A549 (cell line): ENCODE data around the gene PSMD2. TPM values are rescaled to one million over a fixed set of nuclear protein-coding genes. Genes with fewer than 3 reads are reported as not detected.

Experiments used
- ATAC-seq, 2 experiments: fragments of 200-7000 bp in 1 of 2; fragments of >200 bp in 1 of 2; cut with Nextera tagmentation in 1 of 2; cut with Tn5 transposase in 1 of 2; 3 replicates each; pipeline versions ENCODE4 v1.8.0 to v1.9.1; 2018 to 2020; ENCODE audit warnings: mild to moderate bottlenecking in 1 of 2, moderate library complexity in 1 of 2
- CTCF ChIA-PET: fragments of 300-600 bp; sonication (Branson Sonifier 250); formaldehyde crosslinking; extraction: SDS; loops from one replicate; lab custom pipeline; 2021; ENCODE audit warnings: antibody characterized with exemption, inconsistent platforms; lab: Yijun Ruan, JAX
- POLR2A ChIA-PET: fragments of 350-600 bp; formaldehyde crosslinking; extraction: SDS; loops from one replicate; lab custom pipeline; 2021; ENCODE audit warnings: antibody characterized with exemption, inconsistent platforms; lab: Yijun Ruan, JAX
- DNase-seq, 2 experiments: peaks; one replicate each; pipeline versions ENCODE4 v3.0.0 to v3.0.0-alpha.2; 2011 to 2016; ENCODE audit warnings: low read depth in 1 of 2, low spot score in 1 of 2
- FAIRE-seq: peaks from 2 replicates; lab custom pipeline; 2011; peaks lifted over from hg19 to GRCh38; lab: Jason Lieb, UNC
- H3K27ac ChIP-seq, 2 experiments: fragments of >200 bp; sonication (Bioruptor Twin); formaldehyde crosslinking; 3 replicates each; pipeline ENCODE4 v1.5.1; 2016 to 2017
- H3K4me1 ChIP-seq: fragments of >200 bp; sonication (Bioruptor Twin); formaldehyde crosslinking; 3 replicates; pipeline ENCODE4 v1.6.1; 2016
- H3K4me2 ChIP-seq: fragments of >200 bp; sonication (Bioruptor Twin); formaldehyde crosslinking; 3 replicates; pipeline ENCODE4 v1.6.1; 2016
- H3K4me3 ChIP-seq: fragments of >200 bp; sonication (Bioruptor Twin); formaldehyde crosslinking; 3 replicates; pipeline ENCODE4 v1.5.1; 2016
- H3K9me3 ChIP-seq: fragments of >200 bp; sonication (Bioruptor Twin); formaldehyde crosslinking; 3 replicates; pipeline ENCODE4 v1.6.1; 2016
- CHD4 ChIP-seq: fragments of 200-600 bp; sonication (generic); IDR thresholded peaks from 2 replicates; pipeline ENCODE4 v1.6.1; 2016; ENCODE audit warnings: antibody characterized with exemption, mild to moderate bottlenecking, borderline replicate concordance
- EP300 ChIP-seq, 2 experiments: fragments of >200 bp; sonication (Bioruptor Twin); formaldehyde crosslinking; IDR thresholded peaks; 2 replicates in 1 of 2; 3 replicates in 1 of 2; pipeline ENCODE4 v1.6.1; 2016 to 2017
- FOSL2 ChIP-seq, 2 experiments: fragments of 450-650 bp in 1 of 2; fragments of >200 bp in 1 of 2; sonication (Bioruptor Twin) in 1 of 2; formaldehyde crosslinking; IDR thresholded peaks; 2 replicates each; pipeline versions ENCODE4 v1.5.0 to v1.6.1; 2016 to 2020; ENCODE audit warnings: mild to moderate bottlenecking in 1 of 2, moderate library complexity in 1 of 2
- FOXS1 ChIP-seq: fragments of 250-450 bp; sonication (Bioruptor Pico); IDR thresholded peaks from 2 replicates; pipeline ENCODE4 v1.5.0; 2020; ENCODE audit warnings: mild to moderate bottlenecking, moderate library complexity
- HDAC2 ChIP-seq: fragments of 200-600 bp; sonication (generic); IDR thresholded peaks from 2 replicates; pipeline ENCODE4 v1.6.1; 2016
- KDM1A ChIP-seq: fragments of 200-600 bp; sonication (generic); IDR thresholded peaks from 2 replicates; pipeline ENCODE4 v1.6.1; 2016; ENCODE audit warnings: low read depth, mild to moderate bottlenecking
- MYC ChIP-seq: IDR thresholded peaks from 2 replicates; pipeline ENCODE4 v1.6.1; 2012; ENCODE audit warnings: mild to moderate bottlenecking, inconsistent platforms, low read length, improper control_type of control experiment, borderline replicate concordance
- NFE2L2 ChIP-seq: fragments of 150-350 bp; conservative IDR thresholded peaks from 2 replicates; pipeline ENCODE4 v1.6.1; 2014; ENCODE audit warnings: low read length
- PHF8 ChIP-seq: fragments of 200-600 bp; sonication (generic); IDR thresholded peaks from 2 replicates; pipeline ENCODE4 v1.6.1; 2016; ENCODE audit warnings: low read depth, mild to moderate bottlenecking, antibody characterized with exemption, moderate library complexity, borderline replicate concordance
- POLR2AphosphoS2 ChIP-seq: conservative IDR thresholded peaks from 2 replicates; pipeline ENCODE4 v1.6.1; 2012; ENCODE audit warnings: low read length, improper control_type of control experiment, inconsistent platforms
- RCOR1 ChIP-seq: fragments of 150-350 bp; IDR thresholded peaks from 2 replicates; pipeline ENCODE4 v1.6.1; 2014; ENCODE audit warnings: antibody characterized with exemption, low read length, low read depth
- RFX5 ChIP-seq: fragments of 450-650 bp; IDR thresholded peaks from 2 replicates; pipeline ENCODE4 v1.7.1; 2014; ENCODE audit warnings: antibody characterized with exemption, mild to moderate bottlenecking, moderate library complexity
- ZFP36 ChIP-seq: fragments of 450-650 bp; IDR thresholded peaks from 2 replicates; pipeline ENCODE4 v1.6.1; 2014; ENCODE audit warnings: borderline replicate concordance; ENCODE audit not compliant: partially characterized antibody
- WGBS: methylation state at CpG from one replicate; pipeline ENCODE4 v1.1.6; 2017; ENCODE audit errors: missing lambda C conversion rate; 5-methylcytosine and 5-hydroxymethylcytosine counted together
- polyA plus RNA-seq, 4 experiments: library from polyadenylated mRNA; depleted of rRNA in 3 of 4; stranded (reverse); fragments of >200 nt; fragmentation: RNase III in 1 of 4; extraction: RNeasy Plus Mini Kit Qiagen cat#74134 plus additional on column Dnase treatment in 1 of 4; gene quantifications; 2 replicates in 3 of 4; 3 replicates in 1 of 4; pipeline ENCODE4 v1.2.3, GENCODE V29; 2011 to 2017
- TF ChIP-seq, protein P1 (sequence below): fragments of 450-650 bp; IDR thresholded peaks from 2 replicates; pipeline ENCODE4 v1.6.1; 2014; ENCODE audit warnings: antibody characterized with exemption
- TF ChIP-seq, protein P2 (sequence below): IDR thresholded peaks from 2 replicates; pipeline ENCODE4 v1.6.1; 2012

Gene PSMD2
- polyA plus RNA-seq, 2 of the 4 experiments (the other 2 are of a cell fraction) = 267 to 541 TPM

DNA sequence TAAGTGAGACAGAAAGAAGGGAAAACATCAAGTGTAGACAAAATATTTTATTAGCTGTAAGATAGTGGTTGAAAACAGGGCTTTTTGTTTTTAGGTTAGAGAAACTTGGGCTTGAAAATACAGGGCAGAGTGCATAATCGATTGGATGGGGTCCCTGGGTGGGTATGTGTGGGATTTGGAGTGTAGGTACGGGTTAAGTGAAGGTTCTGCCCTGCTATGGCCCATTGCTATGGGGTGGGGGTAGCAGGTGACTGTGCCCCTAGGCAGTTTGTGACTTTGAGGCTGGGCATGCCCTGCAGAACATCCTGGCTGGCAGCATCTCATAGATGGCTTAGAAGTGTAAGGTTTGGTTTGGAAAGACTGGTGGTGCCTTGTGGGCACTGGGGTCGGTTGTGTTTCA is 34.7 kb downstream of the PSMD2 start:
- ChIA-PET CTCF (no interaction called here), POLR2A (no interaction called here)
- Histone ChIP-seq H3K4me2 (no peak overlapping the region), H3K9me3 (no peaks in the 10 kb centered on the region), H3K27ac (0 out of 6 replicates have a peak overlapping the region, but pooled peaks of 1 of the 2 experiments have one; percentile 1), H3K4me1 (peaks cover 54% of the 10 kb centered on the region; the same call in 2 of the 3 replicates), H3K4me3 (no peak overlapping the region)
- 72% methylated on average over 3 of the region's 3 CpGs for WGBS
- DNase-seq (no peak), FAIRE-seq (no peak), ATAC-seq (no peak)
- TF ChIP-seq MYC (no peak), NFE2L2 (no peak), PHF8 (no peak), HDAC2 (no peak), RFX5 (no peak), ZFP36 (no peak), EP300 (IDR thresholded peaks at IDR 0.05) (no peak)

DNA sequence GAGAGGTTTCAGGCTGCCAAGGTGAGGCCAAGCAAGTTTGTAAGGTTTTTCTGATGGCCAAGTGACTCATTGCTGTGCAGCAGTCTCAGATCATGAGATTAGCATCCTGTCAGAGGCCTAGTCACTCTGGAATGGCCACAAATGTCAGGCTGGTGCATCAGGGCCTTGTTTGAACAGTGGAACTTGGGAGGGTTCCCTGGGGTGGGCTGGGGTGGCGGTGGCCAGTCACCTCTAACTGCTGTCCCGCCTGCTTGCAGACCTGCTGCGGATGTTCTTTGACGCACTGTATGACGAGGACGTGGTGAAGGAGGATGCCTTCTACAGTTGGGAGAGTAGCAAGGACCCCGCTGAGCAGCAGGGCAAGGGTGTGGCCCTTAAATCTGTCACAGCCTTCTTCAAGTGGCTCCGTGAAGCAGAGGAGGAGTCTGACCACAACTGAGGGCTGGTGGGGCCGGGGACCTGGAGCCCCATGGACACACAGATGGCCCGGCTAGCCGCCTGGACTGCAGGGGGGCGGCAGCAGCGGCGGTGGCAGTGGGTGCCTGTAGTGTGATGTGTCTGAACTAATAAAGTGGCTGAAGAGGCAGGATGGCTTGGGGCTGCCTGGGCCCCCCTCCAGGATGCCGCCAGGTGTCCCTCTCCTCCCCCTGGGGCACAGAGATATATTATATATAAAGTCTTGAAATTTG is 35.6 kb downstream of the PSMD2 start:
- CTCF ChIA-PET = interaction anchor here (0.7 to 0.9 kb wide), 2 partner anchors 8 to 27 kb away, joined by 3 read pairs; partner anchors contain the start of genes CLCN2 and POLR2H
- TF ChIP-seq, protein P1, sequence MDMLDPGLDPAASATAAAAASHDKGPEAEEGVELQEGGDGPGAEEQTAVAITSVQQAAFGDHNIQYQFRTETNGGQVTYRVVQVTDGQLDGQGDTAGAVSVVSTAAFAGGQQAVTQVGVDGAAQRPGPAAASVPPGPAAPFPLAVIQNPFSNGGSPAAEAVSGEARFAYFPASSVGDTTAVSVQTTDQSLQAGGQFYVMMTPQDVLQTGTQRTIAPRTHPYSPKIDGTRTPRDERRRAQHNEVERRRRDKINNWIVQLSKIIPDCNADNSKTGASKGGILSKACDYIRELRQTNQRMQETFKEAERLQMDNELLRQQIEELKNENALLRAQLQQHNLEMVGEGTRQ = no peak
- TF ChIP-seq FOXS1 (CRISPR knock-in tag) (no peak), FOSL2 (IDR thresholded peaks at IDR 0.05) (no peak), FOSL2 (CRISPR knock-in tag; IDR thresholded peaks at IDR 0.05) (peak; percentile 29; the same call in 1 of the 2 replicates), KDM1A (no peak)
- TF ChIP-seq, protein P2, sequence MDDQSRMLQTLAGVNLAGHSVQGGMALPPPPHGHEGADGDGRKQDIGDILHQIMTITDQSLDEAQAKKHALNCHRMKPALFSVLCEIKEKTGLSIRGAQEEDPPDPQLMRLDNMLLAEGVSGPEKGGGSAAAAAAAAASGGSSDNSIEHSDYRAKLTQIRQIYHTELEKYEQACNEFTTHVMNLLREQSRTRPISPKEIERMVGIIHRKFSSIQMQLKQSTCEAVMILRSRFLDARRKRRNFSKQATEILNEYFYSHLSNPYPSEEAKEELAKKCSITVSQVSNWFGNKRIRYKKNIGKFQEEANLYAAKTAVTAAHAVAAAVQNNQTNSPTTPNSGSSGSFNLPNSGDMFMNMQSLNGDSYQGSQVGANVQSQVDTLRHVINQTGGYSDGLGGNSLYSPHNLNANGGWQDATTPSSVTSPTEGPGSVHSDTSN = no peak
- TF ChIP-seq, all 56 proteins: peak for 1
- POLR2A ChIA-PET = no interaction called here
- Histone ChIP-seq H3K9me3 (no peaks in the 10 kb centered on the region), H3K27ac (peak overlapping the region in 1 of 2 experiments; percentile 34; a peak in 1 of 6 replicates), H3K4me1 (peaks cover 54% of the 10 kb centered on the region; the same call in 2 of the 3 replicates), H3K4me3 (no peak overlapping the region), H3K4me2 (no peak overlapping the region)
- peak; percentile 0 to 27; a peak in 3 of 6 replicates for ATAC-seq
- peak; percentile 28 to 48 for DNase-seq
- 81% methylated on average over 15 of the region's 15 CpGs for WGBS
- no peak for FAIRE-seq

DNA sequence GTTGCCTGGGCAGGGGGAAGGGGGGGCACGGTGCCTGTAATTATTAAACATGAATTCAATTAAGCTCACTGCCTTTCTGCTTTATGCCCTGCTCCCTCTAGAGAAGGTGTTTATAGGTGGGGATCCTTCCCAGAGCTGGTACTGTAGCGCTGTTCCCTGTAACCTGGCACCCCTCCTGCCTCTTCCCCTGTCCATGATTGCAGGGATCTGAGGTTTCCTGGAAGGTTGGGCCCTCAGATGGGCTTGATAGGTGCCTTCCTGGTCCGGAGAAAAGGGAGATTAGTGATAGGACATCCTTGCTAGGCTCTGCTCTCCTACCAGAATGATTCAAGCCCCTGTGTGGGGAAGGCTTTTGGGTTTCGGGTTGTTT is 36.2 kb downstream of the PSMD2 start:
- Histone ChIP-seq H3K4me3 (no peak overlapping the region), H3K4me2 (peak overlapping the region; percentile 96), H3K27ac (peak overlapping the region in 1 of 2 experiments; percentile 97; a peak in 3 of 6 replicates), H3K4me1 (peaks cover 54% of the 10 kb centered on the region; the same call in 2 of the 3 replicates), H3K9me3 (no peaks in the 10 kb centered on the region)
- TF ChIP-seq EP300 (IDR thresholded peaks at IDR 0.05) = no peak
- TF ChIP-seq RCOR1 = no peak
- no peak for TF ChIP-seq POLR2AphosphoS2
- TF ChIP-seq CHD4 = no peak
- CTCF ChIA-PET = interaction anchor here (0.7 to 0.9 kb wide), 2 partner anchors 9 to 26 kb away, joined by 3 read pairs; partner anchors contain the start of genes CLCN2 and POLR2H
- WGBS = 70% methylated on average over 4 of the region's 4 CpGs
- ATAC-seq = peak; percentile 33 to 45
- FAIRE-seq = no peak
- DNase-seq = peak; percentile 15 to 38
- POLR2A ChIA-PET = no interaction called here
